NCI-H2029 treated with DMSO at 0.1 percent for 48 hours (cell line): Measurements from ENCODE around the gene TMEM129.

ENCODE experiments used
- DNase-seq: peaks from one replicate; lab custom pipeline; 2025; lab: John Stamatoyannopoulos, UW

Gene TMEM129

GRCh38 chr4:1721003-1721665 lies at the start of gene TMEM129, which contains the start of gene TACC3:
Gene TMEM129 (minus strand): TSS chr4:1721323. CDS start chr4:1720837, 486 bp downstream.
Gene TACC3 (plus strand): TSS chr4:1721521. CDS start chr4:1723422, 1,901 bp downstream.
- peak; percentile 59 for DNase-seq

- no peak for DNase-seq
Observed at GRCh38 chr4:1770791-1771231, 49.7 kb upstream of the TMEM129 start.

- DNase-seq: no peak
Observed at GRCh38 chr4:1770245-1770644, 49.1 kb upstream of the TMEM129 start.

- no peak for DNase-seq
Observed at GRCh38 chr4:1769692-1770091, 48.6 kb upstream of the TMEM129 start.

- DNase-seq: no peak
Observed at GRCh38 chr4:1768367-1769034, 47.4 kb upstream of the TMEM129 start.

- DNase-seq: no peak
Observed at GRCh38 chr4:1767770-1768366, 46.7 kb upstream of the TMEM129 start.

GRCh38 chr4:1767061-1767769 lies 46.1 kb upstream of the TMEM129 start:
- DNase-seq: no peak

- no peak for DNase-seq
Observed at GRCh38 chr4:1766106-1767060, 45.3 kb upstream of the TMEM129 start.

GRCh38 chr4:1765409-1766072 lies 44.4 kb upstream of the TMEM129 start:
- DNase-seq: no peak

GRCh38 chr4:1764670-1765069 lies 43.5 kb upstream of the TMEM129 start:
- DNase-seq: no peak

GRCh38 chr4:1763550-1764080 lies 42.5 kb upstream of the TMEM129 start:
- no peak for DNase-seq

GRCh38 chr4:1763070-1763549 lies 42.0 kb upstream of the TMEM129 start:
- no peak for DNase-seq

- DNase-seq: no peak
Observed at GRCh38 chr4:1762264-1763010, 41.3 kb upstream of the TMEM129 start.

GRCh38 chr4:1761130-1761689 lies 40.1 kb upstream of the TMEM129 start:
- DNase-seq: no peak

- no peak for DNase-seq
Observed at GRCh38 chr4:1760521-1761071, 39.5 kb upstream of the TMEM129 start.

- DNase-seq: no peak
Observed at GRCh38 chr4:1759818-1760223, 38.7 kb upstream of the TMEM129 start.

GRCh38 chr4:1759170-1759817 lies 38.2 kb upstream of the TMEM129 start:
- no peak for DNase-seq
